HepG2 (cell line): ENCODE results near the gene RPRD2. TPM values are rescaled to one million over a fixed set of nuclear protein-coding genes. Genes with fewer than 3 reads are reported as not detected.

Experiments
- KLF9 ChIP-seq: IDR thresholded peaks from 2 replicates; pipeline ENCODE4 v1.6.1; 2016; ENCODE audit warnings: low read depth
- PITX1 ChIP-seq: sonication (generic); formaldehyde crosslinking; IDR thresholded peaks from 2 replicates; pipeline ENCODE4 v1.5.1; 2020; ENCODE audit warnings: mild to moderate bottlenecking, missing genetic modification reagents
- RARA ChIP-seq: IDR thresholded peaks from 2 replicates; pipeline ENCODE4 v1.6.1; 2016; ENCODE audit warnings: missing genetic modification reagents, missing compliant biosample characterization
- SMC3 ChIP-seq: IDR thresholded peaks from 2 replicates; pipeline ENCODE4 v1.6.1; 2011; ENCODE audit warnings: low read length, improper control_type of control experiment
- STAG1 ChIP-seq: sonication (generic); formaldehyde crosslinking; IDR thresholded peaks from 2 replicates; pipeline ENCODE4 v1.4.0; 2020; ENCODE audit warnings: missing genetic modification reagents
- U2AF1 ChIP-seq: fragments of 200-400 bp; formaldehyde crosslinking; optimal IDR thresholded peaks from 2 replicates; pipeline ENCODE3; 2017; ENCODE audit warnings: mild to moderate bottlenecking, low read depth, low read length
- ZMYM3 ChIP-seq: sonication (generic); formaldehyde crosslinking; IDR thresholded peaks from 2 replicates; pipeline ENCODE4 v1.5.1; 2020; ENCODE audit warnings: mild to moderate bottlenecking, missing genetic modification reagents
- ZNF460 ChIP-seq: sonication (generic); formaldehyde crosslinking; IDR thresholded peaks from 2 replicates; pipeline ENCODE4 v1.5.1; 2020; ENCODE audit warnings: missing genetic modification reagents, mild to moderate bottlenecking, borderline replicate concordance
- ZNF629 ChIP-seq: sonication (generic); formaldehyde crosslinking; conservative IDR thresholded peaks from 2 replicates; pipeline ENCODE4 v1.5.0; 2020; ENCODE audit warnings: missing genetic modification reagents
- polyA plus RNA-seq, 8 experiments: library from polyadenylated mRNA; depleted of rRNA in 3 of 8; stranded (reverse) in 7 of 8; unstranded in 1 of 8; fragments of >200 nt; fragmentation: Illumina TruSeq in 4 of 8; extraction: Trizol in 4 of 8; gene quantifications; 2 replicates each; pipeline versions ENCODE4 v1.2.1 to v1.2.3, GENCODE V29; 2011 to 2016; ENCODE audit warnings: low read depth in 4 of 8, missing spikeins in 1 of 8, mixed read lengths in 1 of 8; ENCODE audit not compliant: insufficient read depth in 1 of 8
- total RNA-seq, 5 experiments: library from RNA; depleted of rRNA; stranded (reverse); fragments of >200 nt; fragmentation: Illumina TruSeq; extraction: Trizol; gene quantifications; 2 replicates each; pipeline ENCODE4 v1.2.3, GENCODE V29; 2016; ENCODE audit warnings: low read depth in 1 of 5
- TF ChIP-seq, protein P1 (sequence below): sonication (generic); formaldehyde crosslinking; IDR thresholded peaks from 2 replicates; pipeline ENCODE4 v1.4.0; 2020; ENCODE audit warnings: missing genetic modification reagents
- TF ChIP-seq, protein P2 (sequence below): sonication (generic); formaldehyde crosslinking; IDR thresholded peaks from 2 replicates; pipeline ENCODE4 v1.4.0; 2020; ENCODE audit warnings: missing genetic modification reagents, borderline replicate concordance
- TF ChIP-seq, protein P3 (sequence below): IDR thresholded peaks from 2 replicates; pipeline ENCODE4 v1.6.1; 2016; ENCODE audit warnings: control low read depth
- TF ChIP-seq, protein P4 (sequence below): sonication (generic); formaldehyde crosslinking; IDR thresholded peaks from 2 replicates; pipeline ENCODE4 v1.4.0; 2020; ENCODE audit warnings: missing genetic modification reagents
- TF ChIP-seq, protein P5 (sequence below): IDR thresholded peaks from 2 replicates; pipeline ENCODE4 v1.4.0; 2020; ENCODE audit warnings: mild to moderate bottlenecking, missing genetic modification reagents
- TF ChIP-seq, protein P6 (sequence below): sonication (generic); formaldehyde crosslinking; IDR thresholded peaks from 2 replicates; pipeline ENCODE4 v1.4.0; 2020; ENCODE audit warnings: missing genetic modification reagents, borderline replicate concordance

The RPRD2 gene
- total and polyA plus RNA-seq, 2 of the 13 experiments (the other 11 are each of a cell fraction or from before 2014, with no cell fraction given): 8.0 to 8.9 TPM

DNA sequence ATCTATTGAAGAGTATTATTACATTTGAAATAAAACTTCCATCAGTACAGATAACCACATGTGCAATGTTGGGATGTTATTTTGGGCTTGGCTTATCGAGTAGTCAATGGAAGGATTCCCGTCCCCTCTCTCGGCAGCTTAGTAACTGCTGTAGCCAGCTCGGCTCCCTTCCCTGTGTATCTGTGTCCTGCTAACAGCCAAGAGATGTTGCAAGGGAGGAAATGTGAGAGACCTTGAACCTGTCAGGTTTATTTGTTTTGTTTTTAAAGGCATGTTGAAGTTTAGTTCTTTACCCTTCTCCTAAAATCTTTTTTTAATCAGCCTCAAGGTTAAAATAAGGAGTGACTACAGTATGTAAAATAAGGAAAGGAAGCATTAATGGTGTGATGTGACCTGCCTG lies 109.7 kb downstream of the RPRD2 start (continued):
- TF ChIP-seq, protein P1, sequence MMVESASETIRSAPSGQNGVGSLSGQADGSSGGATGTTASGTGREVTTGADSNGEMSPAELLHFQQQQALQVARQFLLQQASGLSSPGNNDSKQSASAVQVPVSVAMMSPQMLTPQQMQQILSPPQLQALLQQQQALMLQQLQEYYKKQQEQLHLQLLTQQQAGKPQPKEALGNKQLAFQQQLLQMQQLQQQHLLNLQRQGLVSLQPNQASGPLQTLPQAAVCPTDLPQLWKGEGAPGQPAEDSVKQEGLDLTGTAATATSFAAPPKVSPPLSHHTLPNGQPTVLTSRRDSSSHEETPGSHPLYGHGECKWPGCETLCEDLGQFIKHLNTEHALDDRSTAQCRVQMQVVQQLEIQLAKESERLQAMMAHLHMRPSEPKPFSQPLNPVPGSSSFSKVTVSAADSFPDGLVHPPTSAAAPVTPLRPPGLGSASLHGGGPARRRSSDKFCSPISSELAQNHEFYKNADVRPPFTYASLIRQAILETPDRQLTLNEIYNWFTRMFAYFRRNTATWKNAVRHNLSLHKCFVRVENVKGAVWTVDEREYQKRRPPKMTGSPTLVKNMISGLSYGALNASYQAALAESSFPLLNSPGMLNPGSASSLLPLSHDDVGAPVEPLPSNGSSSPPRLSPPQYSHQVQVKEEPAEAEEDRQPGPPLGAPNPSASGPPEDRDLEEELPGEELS (CRISPR knock-in tag): peak; percentile 90
- TF ChIP-seq, protein P2, sequence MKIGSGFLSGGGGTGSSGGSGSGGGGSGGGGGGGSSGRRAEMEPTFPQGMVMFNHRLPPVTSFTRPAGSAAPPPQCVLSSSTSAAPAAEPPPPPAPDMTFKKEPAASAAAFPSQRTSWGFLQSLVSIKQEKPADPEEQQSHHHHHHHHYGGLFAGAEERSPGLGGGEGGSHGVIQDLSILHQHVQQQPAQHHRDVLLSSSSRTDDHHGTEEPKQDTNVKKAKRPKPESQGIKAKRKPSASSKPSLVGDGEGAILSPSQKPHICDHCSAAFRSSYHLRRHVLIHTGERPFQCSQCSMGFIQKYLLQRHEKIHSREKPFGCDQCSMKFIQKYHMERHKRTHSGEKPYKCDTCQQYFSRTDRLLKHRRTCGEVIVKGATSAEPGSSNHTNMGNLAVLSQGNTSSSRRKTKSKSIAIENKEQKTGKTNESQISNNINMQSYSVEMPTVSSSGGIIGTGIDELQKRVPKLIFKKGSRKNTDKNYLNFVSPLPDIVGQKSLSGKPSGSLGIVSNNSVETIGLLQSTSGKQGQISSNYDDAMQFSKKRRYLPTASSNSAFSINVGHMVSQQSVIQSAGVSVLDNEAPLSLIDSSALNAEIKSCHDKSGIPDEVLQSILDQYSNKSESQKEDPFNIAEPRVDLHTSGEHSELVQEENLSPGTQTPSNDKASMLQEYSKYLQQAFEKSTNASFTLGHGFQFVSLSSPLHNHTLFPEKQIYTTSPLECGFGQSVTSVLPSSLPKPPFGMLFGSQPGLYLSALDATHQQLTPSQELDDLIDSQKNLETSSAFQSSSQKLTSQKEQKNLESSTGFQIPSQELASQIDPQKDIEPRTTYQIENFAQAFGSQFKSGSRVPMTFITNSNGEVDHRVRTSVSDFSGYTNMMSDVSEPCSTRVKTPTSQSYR: no peak
- peak; percentile 31; the same call in 1 of the 2 replicates for TF ChIP-seq ZMYM3 (CRISPR knock-in tag)
- TF ChIP-seq ZNF629: no peak
- peak; percentile 13; the same call in 1 of the 2 replicates for TF ChIP-seq SMC3
- TF ChIP-seq U2AF1: no peak
- TF ChIP-seq STAG1 (CRISPR knock-in tag): peak; percentile 15; the same call in 1 of the 2 replicates
- TF ChIP-seq RARA (CRISPR knock-in tag): peak; percentile 92
- TF ChIP-seq, protein P3, sequence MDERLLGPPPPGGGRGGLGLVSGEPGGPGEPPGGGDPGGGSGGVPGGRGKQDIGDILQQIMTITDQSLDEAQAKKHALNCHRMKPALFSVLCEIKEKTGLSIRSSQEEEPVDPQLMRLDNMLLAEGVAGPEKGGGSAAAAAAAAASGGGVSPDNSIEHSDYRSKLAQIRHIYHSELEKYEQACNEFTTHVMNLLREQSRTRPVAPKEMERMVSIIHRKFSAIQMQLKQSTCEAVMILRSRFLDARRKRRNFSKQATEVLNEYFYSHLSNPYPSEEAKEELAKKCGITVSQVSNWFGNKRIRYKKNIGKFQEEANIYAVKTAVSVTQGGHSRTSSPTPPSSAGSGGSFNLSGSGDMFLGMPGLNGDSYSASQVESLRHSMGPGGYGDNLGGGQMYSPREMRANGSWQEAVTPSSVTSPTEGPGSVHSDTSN (CRISPR knock-in tag): 0 out of 2 replicates have a peak, but pooled peaks have one; percentile 44
- TF ChIP-seq, protein P4, sequence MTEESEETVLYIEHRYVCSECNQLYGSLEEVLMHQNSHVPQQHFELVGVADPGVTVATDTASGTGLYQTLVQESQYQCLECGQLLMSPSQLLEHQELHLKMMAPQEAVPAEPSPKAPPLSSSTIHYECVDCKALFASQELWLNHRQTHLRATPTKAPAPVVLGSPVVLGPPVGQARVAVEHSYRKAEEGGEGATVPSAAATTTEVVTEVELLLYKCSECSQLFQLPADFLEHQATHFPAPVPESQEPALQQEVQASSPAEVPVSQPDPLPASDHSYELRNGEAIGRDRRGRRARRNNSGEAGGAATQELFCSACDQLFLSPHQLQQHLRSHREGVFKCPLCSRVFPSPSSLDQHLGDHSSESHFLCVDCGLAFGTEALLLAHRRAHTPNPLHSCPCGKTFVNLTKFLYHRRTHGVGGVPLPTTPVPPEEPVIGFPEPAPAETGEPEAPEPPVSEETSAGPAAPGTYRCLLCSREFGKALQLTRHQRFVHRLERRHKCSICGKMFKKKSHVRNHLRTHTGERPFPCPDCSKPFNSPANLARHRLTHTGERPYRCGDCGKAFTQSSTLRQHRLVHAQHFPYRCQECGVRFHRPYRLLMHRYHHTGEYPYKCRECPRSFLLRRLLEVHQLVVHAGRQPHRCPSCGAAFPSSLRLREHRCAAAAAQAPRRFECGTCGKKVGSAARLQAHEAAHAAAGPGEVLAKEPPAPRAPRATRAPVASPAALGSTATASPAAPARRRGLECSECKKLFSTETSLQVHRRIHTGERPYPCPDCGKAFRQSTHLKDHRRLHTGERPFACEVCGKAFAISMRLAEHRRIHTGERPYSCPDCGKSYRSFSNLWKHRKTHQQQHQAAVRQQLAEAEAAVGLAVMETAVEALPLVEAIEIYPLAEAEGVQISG (CRISPR knock-in tag): peak; percentile 50; the same call in 1 of the 2 replicates
- TF ChIP-seq KLF9 (CRISPR knock-in tag): no peak
- TF ChIP-seq ZNF460: no peak
- TF ChIP-seq, protein P5, sequence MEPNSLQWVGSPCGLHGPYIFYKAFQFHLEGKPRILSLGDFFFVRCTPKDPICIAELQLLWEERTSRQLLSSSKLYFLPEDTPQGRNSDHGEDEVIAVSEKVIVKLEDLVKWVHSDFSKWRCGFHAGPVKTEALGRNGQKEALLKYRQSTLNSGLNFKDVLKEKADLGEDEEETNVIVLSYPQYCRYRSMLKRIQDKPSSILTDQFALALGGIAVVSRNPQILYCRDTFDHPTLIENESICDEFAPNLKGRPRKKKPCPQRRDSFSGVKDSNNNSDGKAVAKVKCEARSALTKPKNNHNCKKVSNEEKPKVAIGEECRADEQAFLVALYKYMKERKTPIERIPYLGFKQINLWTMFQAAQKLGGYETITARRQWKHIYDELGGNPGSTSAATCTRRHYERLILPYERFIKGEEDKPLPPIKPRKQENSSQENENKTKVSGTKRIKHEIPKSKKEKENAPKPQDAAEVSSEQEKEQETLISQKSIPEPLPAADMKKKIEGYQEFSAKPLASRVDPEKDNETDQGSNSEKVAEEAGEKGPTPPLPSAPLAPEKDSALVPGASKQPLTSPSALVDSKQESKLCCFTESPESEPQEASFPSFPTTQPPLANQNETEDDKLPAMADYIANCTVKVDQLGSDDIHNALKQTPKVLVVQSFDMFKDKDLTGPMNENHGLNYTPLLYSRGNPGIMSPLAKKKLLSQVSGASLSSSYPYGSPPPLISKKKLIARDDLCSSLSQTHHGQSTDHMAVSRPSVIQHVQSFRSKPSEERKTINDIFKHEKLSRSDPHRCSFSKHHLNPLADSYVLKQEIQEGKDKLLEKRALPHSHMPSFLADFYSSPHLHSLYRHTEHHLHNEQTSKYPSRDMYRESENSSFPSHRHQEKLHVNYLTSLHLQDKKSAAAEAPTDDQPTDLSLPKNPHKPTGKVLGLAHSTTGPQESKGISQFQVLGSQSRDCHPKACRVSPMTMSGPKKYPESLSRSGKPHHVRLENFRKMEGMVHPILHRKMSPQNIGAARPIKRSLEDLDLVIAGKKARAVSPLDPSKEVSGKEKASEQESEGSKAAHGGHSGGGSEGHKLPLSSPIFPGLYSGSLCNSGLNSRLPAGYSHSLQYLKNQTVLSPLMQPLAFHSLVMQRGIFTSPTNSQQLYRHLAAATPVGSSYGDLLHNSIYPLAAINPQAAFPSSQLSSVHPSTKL: peak; percentile 93
- TF ChIP-seq, protein P6, sequence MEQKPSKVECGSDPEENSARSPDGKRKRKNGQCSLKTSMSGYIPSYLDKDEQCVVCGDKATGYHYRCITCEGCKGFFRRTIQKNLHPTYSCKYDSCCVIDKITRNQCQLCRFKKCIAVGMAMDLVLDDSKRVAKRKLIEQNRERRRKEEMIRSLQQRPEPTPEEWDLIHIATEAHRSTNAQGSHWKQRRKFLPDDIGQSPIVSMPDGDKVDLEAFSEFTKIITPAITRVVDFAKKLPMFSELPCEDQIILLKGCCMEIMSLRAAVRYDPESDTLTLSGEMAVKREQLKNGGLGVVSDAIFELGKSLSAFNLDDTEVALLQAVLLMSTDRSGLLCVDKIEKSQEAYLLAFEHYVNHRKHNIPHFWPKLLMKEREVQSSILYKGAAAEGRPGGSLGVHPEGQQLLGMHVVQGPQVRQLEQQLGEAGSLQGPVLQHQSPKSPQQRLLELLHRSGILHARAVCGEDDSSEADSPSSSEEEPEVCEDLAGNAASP (CRISPR knock-in tag): peak; percentile 83; the same call in 1 of the 2 replicates
- 0 out of 2 replicates have a peak, but pooled peaks have one; percentile 35 for TF ChIP-seq PITX1
